Measurements from ENCODE around the gene ZHX3.

Gene ZHX3

DNA sequence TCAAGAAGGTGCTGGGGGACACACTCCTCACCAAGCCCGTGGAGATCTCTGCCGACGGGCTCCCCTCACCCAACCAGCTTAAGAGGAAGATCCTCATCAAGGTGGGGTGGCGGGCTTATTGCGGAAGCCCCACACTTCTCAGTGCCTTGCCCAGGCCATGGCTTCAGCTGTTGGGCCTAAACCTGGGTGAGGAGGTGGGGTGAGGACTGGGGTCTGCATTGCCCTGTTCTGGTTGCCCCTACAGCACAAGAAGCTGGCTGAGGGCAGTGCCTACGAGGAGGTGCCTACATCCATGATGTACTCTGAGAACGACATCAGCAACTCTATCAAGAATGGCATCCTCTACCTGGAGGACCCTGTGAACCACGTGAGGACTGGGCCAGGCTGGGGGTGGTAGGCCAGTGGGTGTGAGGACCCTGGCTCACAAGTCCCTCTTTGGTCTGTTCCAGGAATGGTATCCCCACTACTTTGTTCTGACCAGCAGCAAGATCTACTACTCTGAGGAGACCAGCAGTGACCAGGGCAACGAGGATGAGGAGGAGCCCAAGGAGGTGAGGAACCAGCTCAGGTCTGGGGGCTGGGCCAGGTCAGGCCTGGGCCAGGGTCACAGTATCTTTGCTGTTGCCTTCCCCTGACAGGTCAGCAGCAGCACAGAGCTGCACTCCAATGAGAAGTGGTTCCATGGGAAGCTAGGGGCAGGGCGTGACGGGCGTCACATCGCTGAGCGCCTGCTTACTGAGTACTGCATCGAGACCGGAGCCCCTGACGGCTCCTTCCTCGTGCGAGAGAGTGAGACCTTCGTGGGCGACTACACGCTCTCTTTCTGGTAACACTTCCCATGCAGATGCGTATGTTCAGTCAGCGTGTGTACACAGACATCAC lies 152.3 kb downstream of the ZHX3 start:
- Histone ChIP-seq H3K27me3 (ENCODE audit: control insufficient read depth, insufficient read depth, low read length) (no peaks in the 10 kb centered on the region), H3K9me3 (ENCODE audit: control insufficient read depth, low read length) (no peaks in the 10 kb centered on the region), H3K4me3 (ENCODE audit: low read depth, low read length) (no peak overlapping the region), H2AFZ (no peak overlapping the region), H3K9ac (no peak overlapping the region), H3K27ac (no peak overlapping the region), H3K79me2 (peaks cover 8% of the 10 kb centered on the region), H3K36me3 (ENCODE audit: control insufficient read depth, insufficient read depth, low read length) (no peaks in the 10 kb centered on the region), H3K4me2 (ENCODE audit: low read length) (no peak overlapping the region), H3K4me1 (peaks cover 4% of the 10 kb centered on the region)
- TF ChIP-seq, protein P1, sequence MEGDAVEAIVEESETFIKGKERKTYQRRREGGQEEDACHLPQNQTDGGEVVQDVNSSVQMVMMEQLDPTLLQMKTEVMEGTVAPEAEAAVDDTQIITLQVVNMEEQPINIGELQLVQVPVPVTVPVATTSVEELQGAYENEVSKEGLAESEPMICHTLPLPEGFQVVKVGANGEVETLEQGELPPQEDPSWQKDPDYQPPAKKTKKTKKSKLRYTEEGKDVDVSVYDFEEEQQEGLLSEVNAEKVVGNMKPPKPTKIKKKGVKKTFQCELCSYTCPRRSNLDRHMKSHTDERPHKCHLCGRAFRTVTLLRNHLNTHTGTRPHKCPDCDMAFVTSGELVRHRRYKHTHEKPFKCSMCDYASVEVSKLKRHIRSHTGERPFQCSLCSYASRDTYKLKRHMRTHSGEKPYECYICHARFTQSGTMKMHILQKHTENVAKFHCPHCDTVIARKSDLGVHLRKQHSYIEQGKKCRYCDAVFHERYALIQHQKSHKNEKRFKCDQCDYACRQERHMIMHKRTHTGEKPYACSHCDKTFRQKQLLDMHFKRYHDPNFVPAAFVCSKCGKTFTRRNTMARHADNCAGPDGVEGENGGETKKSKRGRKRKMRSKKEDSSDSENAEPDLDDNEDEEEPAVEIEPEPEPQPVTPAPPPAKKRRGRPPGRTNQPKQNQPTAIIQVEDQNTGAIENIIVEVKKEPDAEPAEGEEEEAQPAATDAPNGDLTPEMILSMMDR (IDR thresholded peaks at IDR 0.05), result no peak

- H3K4me1 ChIP-seq, result peaks cover 17% of the 10 kb centered on the region
- no peak overlapping the region for H3K9ac ChIP-seq
- H3K79me2 ChIP-seq, result peaks cover 11% of the 10 kb centered on the region
- H3K4me2 ChIP-seq (ENCODE audit: low read length), result no peak overlapping the region
- no peaks in the 10 kb centered on the region for H3K27me3 ChIP-seq (ENCODE audit: control insufficient read depth, insufficient read depth, low read length)
- TF ChIP-seq, protein P1 (IDR thresholded peaks at IDR 0.05), result no peak
- H3K36me3 ChIP-seq (ENCODE audit: control insufficient read depth, insufficient read depth, low read length), result no peaks in the 10 kb centered on the region
- no peak overlapping the region for H3K4me3 ChIP-seq (ENCODE audit: low read depth, low read length)
- no peak overlapping the region for H2AFZ ChIP-seq
- H3K9me3 ChIP-seq (ENCODE audit: control insufficient read depth, low read length), result no peaks in the 10 kb centered on the region
- H3K27ac ChIP-seq, result no peak overlapping the region
Measured at GRCh38 chr20:41163821-41164220, 153.7 kb downstream of the ZHX3 start.

DNA sequence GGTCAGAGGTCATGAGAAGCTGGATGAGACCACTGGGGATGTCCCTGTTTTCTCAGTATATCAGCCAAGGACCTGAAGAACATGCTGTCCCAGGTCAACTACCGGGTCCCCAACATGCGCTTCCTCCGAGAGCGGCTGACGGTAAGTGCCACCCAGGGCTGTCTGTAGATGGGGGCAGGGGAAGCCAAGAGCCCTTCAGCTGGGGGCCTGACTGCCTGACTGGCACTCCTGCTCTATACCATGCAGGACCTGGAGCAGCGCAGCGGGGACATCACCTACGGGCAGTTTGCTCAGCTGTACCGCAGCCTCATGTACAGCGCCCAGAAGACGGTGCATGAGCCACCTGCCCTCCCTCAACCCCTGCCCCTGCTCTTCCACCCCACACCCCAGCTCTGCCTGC lies 155.1 kb downstream of the ZHX3 start:
- TF ChIP-seq, protein P1 (IDR thresholded peaks at IDR 0.05), result no peak
- Histone ChIP-seq H3K36me3 (ENCODE audit: control insufficient read depth, insufficient read depth, low read length) (no peaks in the 10 kb centered on the region), H3K79me2 (peaks cover 12% of the 10 kb centered on the region), H2AFZ (no peak overlapping the region), H3K27me3 (ENCODE audit: control insufficient read depth, insufficient read depth, low read length) (no peaks in the 10 kb centered on the region), H3K4me2 (ENCODE audit: low read length) (no peak overlapping the region), H3K27ac (no peak overlapping the region), H3K4me1 (peaks cover 22% of the 10 kb centered on the region), H3K9ac (no peak overlapping the region), H3K4me3 (ENCODE audit: low read depth, low read length) (no peak overlapping the region), H3K9me3 (ENCODE audit: control insufficient read depth, low read length) (no peaks in the 10 kb centered on the region)

DNA sequence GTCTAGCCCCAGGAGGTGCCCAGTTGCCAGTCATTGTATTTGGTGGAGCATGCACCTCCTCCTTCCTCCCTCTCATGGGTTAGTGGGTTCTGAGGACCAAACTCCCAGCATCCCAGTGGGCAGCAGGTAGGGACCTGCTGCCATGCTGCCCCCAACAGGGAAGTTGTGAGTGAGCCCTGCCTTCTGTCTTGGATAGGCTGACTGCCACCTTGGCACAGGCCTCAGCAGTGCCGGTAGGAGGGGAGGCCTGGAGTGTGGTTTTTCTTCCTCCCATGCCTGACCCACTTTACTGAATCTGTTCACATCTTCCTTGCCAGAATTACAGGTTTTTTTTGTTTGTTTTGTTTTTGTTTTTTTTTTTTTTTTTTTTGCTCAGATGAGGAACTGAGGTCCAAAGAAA lies 155.6 kb downstream of the ZHX3 start:
- Histone ChIP-seq H3K9me3 (ENCODE audit: control insufficient read depth, low read length) (no peaks in the 10 kb centered on the region), H3K4me2 (ENCODE audit: low read length) (no peak overlapping the region), H3K27me3 (ENCODE audit: control insufficient read depth, insufficient read depth, low read length) (no peaks in the 10 kb centered on the region), H3K4me1 (peaks cover 23% of the 10 kb centered on the region), H3K79me2 (peaks cover 12% of the 10 kb centered on the region), H3K27ac (no peak overlapping the region), H3K9ac (no peak overlapping the region), H2AFZ (no peak overlapping the region), H3K36me3 (ENCODE audit: control insufficient read depth, insufficient read depth, low read length) (no peaks in the 10 kb centered on the region), H3K4me3 (ENCODE audit: low read depth, low read length) (no peak overlapping the region)
- TF ChIP-seq, protein P1 (IDR thresholded peaks at IDR 0.05), result no peak

DNA sequence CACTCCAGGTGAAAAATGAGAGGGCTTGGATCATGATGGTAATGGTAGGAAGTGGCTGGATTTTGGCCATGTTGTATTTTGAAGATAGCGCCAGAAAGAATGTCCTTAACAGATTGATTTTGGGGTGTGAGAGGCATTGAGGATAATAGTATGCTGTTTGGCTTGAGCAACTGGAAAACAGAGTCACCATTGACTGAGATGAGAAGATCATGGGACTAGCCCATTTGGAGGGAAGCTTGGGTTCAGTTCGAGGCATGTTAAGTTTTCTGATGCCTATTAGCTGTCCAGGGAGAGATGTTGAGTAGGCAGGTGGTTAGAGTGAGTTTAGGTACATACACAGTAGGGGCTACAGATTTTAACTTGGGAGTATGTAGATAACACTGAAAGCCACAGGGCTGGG lies 156.8 kb downstream of the ZHX3 start:
- H3K9ac ChIP-seq, result no peak overlapping the region
- H2AFZ ChIP-seq, result no peak overlapping the region
- H3K79me2 ChIP-seq, result peaks cover 19% of the 10 kb centered on the region
- H3K9me3 ChIP-seq (ENCODE audit: control insufficient read depth, low read length), result no peaks in the 10 kb centered on the region
- H3K4me3 ChIP-seq (ENCODE audit: low read depth, low read length), result no peak overlapping the region
- no peaks in the 10 kb centered on the region for H3K36me3 ChIP-seq (ENCODE audit: control insufficient read depth, insufficient read depth, low read length)
- no peak overlapping the region for H3K27ac ChIP-seq
- H3K4me2 ChIP-seq (ENCODE audit: low read length), result no peak overlapping the region
- H3K4me1 ChIP-seq, result peaks cover 24% of the 10 kb centered on the region
- TF ChIP-seq, protein P1 (IDR thresholded peaks at IDR 0.05), result no peak
- H3K27me3 ChIP-seq (ENCODE audit: control insufficient read depth, insufficient read depth, low read length), result no peaks in the 10 kb centered on the region
